ENCODE measurements around the gene STX17. TPM values are rescaled to one million over a fixed set of nuclear protein-coding genes. Genes with fewer than 3 reads are reported as not detected.

The STX17 gene
- total and polyA plus RNA-seq, 2 donors, result 7.5 to 21.0 TPM

DNA sequence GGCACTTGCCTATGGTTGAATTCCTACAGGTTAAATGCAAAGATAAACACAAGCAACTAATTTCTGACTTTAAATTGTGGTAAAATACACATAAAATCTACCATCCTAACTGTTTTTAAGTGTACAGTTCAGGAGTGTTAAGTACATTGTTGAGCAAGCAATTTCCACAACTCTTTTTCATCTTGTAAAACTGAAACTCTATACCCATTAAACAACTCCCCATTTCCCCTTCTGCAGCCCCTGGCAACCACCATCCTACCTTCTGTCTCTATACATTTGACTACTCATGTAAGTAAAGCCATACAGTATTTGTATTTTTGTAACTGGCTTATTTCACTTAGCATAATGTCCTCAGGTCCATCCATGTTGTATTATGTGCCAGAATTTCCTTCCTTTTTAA is 38.5 kb upstream of the STX17 start:
- H3K27ac ChIP-seq (ENCODE audit: low read depth in 1 of 2, low read length in 1 of 2), result no peak overlapping the region
- H3K9me3 ChIP-seq (ENCODE audit: control insufficient read depth in 2 of 2, insufficient read depth in 1 of 2, low read length in 1 of 2), result no peaks in the 10 kb centered on the region
- H3K4me3 ChIP-seq (ENCODE audit: low read length in 2 of 2), result no peak overlapping the region
- DNase-seq (ENCODE audit: low read depth in 6 of 9, low spot score in 9 of 9), result no peak
- no peaks in the 10 kb centered on the region for H3K36me3 ChIP-seq (ENCODE audit: control insufficient read depth in 2 of 2, insufficient read depth in 2 of 2, low read length in 1 of 2)
- no peaks in the 10 kb centered on the region for H3K4me1 ChIP-seq (ENCODE audit: control insufficient read depth in 2 of 2, insufficient read depth in 2 of 2, low read length in 2 of 2)
- H3K27me3 ChIP-seq (ENCODE audit: control insufficient read depth in 2 of 2, insufficient read depth in 1 of 2, low read length in 1 of 2), result no peaks in the 10 kb centered on the region

DNA sequence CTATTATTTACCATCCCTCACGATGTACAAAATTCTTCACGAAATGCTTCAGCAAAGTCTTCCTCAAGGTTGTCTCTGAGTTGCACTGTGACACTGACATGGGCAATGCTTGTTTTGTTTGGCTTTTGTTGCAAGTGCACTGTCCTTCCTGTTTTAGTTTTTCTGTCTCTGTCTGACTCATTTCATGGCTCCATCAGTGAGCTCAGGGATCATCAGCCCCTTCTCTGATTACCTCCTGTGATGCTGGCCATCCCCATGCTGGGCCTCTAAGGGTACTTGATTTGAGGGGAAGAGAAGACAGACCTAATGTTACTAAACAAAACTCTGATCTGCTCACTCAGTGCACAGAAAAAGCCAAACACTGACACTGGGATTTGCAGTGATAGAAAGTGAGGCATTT is 37.6 kb upstream of the STX17 start:
- Histone ChIP-seq H3K9me3 (ENCODE audit: control insufficient read depth in 2 of 2, insufficient read depth in 1 of 2, low read length in 1 of 2) (no peaks in the 10 kb centered on the region), H3K4me3 (ENCODE audit: low read length in 2 of 2) (no peak overlapping the region), H3K4me1 (ENCODE audit: control insufficient read depth in 2 of 2, insufficient read depth in 2 of 2, low read length in 2 of 2) (no peaks in the 10 kb centered on the region), H3K36me3 (ENCODE audit: control insufficient read depth in 2 of 2, insufficient read depth in 2 of 2, low read length in 1 of 2) (no peaks in the 10 kb centered on the region), H3K27ac (ENCODE audit: low read depth in 1 of 2, low read length in 1 of 2) (no peak overlapping the region), H3K27me3 (ENCODE audit: control insufficient read depth in 2 of 2, insufficient read depth in 1 of 2, low read length in 1 of 2) (no peaks in the 10 kb centered on the region)
- DNase-seq (ENCODE audit: low read depth in 6 of 9, low spot score in 9 of 9), result no peak
- WGBS, result 94% methylated on average over 2 of the region's 2 CpGs

DNA sequence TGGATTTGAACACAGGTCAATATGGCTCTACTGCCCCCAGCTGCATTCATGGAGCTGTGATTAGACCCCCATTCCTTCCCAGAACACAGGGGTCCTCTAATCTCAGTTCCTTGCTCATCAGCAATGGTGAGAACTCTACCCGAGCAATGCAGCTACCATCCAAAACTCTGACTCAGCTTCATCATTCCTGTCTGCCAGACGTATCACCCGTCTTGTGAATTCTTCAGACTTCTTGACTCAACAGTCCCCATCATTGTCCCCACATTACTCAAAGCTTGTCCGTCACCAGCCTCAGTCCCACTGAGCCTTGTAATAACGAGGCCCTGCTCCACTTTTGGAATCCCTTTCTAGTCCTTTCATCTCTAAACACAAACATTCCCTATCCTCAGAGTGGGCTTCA is 36.3 kb upstream of the STX17 start:
- DNase-seq (ENCODE audit: low read depth in 6 of 9, low spot score in 9 of 9), result no peak
- no peaks in the 10 kb centered on the region for H3K27me3 ChIP-seq (ENCODE audit: control insufficient read depth in 2 of 2, insufficient read depth in 1 of 2, low read length in 1 of 2)
- H3K9me3 ChIP-seq (ENCODE audit: control insufficient read depth in 2 of 2, insufficient read depth in 1 of 2, low read length in 1 of 2), result no peaks in the 10 kb centered on the region
- H3K27ac ChIP-seq (ENCODE audit: low read depth in 1 of 2, low read length in 1 of 2), result no peak overlapping the region
- H3K36me3 ChIP-seq (ENCODE audit: control insufficient read depth in 2 of 2, insufficient read depth in 2 of 2, low read length in 1 of 2), result no peaks in the 10 kb centered on the region
- WGBS, result 97% methylated on average over 5 of the region's 5 CpGs
- no peaks in the 10 kb centered on the region for H3K4me1 ChIP-seq (ENCODE audit: control insufficient read depth in 2 of 2, insufficient read depth in 2 of 2, low read length in 2 of 2)
- no peak overlapping the region for H3K4me3 ChIP-seq (ENCODE audit: low read length in 2 of 2)

DNA sequence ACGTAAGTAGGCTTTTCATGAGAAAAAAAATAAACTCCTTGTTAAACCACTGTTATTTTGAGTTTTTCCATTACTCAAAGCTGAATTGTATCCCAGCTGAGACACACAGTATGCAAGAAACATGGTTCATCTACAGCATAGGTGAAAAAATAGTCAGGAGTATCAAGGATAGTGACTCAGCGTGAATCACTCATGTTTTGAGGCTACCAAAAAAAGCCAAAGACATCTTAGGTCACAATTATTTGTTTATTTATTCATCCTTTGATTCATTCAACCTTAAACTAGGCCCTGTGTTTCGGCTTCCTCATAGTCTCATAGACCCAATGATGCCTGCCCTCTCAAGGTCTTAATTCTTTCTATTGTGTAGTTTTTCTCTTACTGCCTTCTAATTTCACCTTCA is 32.9 kb upstream of the STX17 start:
- Histone ChIP-seq H3K4me3 (ENCODE audit: low read length in 2 of 2) (no peak overlapping the region), H3K27ac (ENCODE audit: low read depth in 1 of 2, low read length in 1 of 2) (no peak overlapping the region)
- 96% methylated on average over 3 of the region's 3 CpGs for WGBS

DNA sequence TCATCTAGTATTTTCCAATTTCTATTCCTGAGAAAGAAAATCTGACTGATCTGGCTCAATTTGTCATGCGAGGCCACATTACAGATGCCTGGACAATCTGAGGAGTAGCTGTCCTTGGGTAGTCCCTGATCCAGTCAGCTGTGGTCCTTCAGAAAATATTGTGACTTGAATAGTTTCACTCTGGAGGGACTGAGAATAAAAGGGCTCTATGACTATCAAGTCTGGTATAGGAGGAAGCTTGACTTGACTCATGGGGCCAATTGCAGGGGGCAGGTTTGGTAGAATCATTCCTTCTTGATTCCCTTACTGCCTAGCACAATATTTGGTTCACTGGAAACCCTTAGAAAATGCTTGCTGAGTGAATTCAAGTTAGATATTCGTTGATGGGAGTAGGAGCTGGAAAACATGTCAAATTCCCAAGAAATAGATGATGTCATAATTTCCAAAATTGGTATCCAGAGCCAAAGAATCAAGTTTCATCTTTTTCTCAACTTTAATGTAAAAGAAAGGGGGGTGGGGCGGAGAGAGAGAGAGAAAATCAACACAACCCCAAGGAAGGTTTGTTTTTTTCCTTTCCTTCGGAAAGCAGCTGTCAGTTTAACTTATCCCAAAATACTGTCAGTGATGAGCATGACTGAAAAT is 32.4 kb upstream of the STX17 start:
- 93% methylated on average over 4 of the region's 4 CpGs for WGBS
- Histone ChIP-seq H3K27me3 (ENCODE audit: control insufficient read depth in 2 of 2, insufficient read depth in 1 of 2, low read length in 1 of 2) (no peaks in the 10 kb centered on the region), H3K4me1 (ENCODE audit: control insufficient read depth in 2 of 2, insufficient read depth in 2 of 2, low read length in 2 of 2) (no peaks in the 10 kb centered on the region), H3K9me3 (ENCODE audit: control insufficient read depth in 2 of 2, insufficient read depth in 1 of 2, low read length in 1 of 2) (no peaks in the 10 kb centered on the region), H3K4me3 (ENCODE audit: low read length in 2 of 2) (no peak overlapping the region), H3K27ac (ENCODE audit: low read depth in 1 of 2, low read length in 1 of 2) (no peak overlapping the region), H3K36me3 (ENCODE audit: control insufficient read depth in 2 of 2, insufficient read depth in 2 of 2, low read length in 1 of 2) (no peaks in the 10 kb centered on the region)
- no peak for DNase-seq (ENCODE audit: low read depth in 6 of 9, low spot score in 9 of 9)

More for the DNA sequence above, 32.9 kb upstream of the STX17 start:
- H3K36me3 ChIP-seq (ENCODE audit: control insufficient read depth in 2 of 2, insufficient read depth in 2 of 2, low read length in 1 of 2), result no peaks in the 10 kb centered on the region
- no peaks in the 10 kb centered on the region for H3K27me3 ChIP-seq (ENCODE audit: control insufficient read depth in 2 of 2, insufficient read depth in 1 of 2, low read length in 1 of 2)
- H3K9me3 ChIP-seq (ENCODE audit: control insufficient read depth in 2 of 2, insufficient read depth in 1 of 2, low read length in 1 of 2), result no peaks in the 10 kb centered on the region
- no peaks in the 10 kb centered on the region for H3K4me1 ChIP-seq (ENCODE audit: control insufficient read depth in 2 of 2, insufficient read depth in 2 of 2, low read length in 2 of 2)
- no peak for DNase-seq (ENCODE audit: low read depth in 6 of 9, low spot score in 9 of 9)

DNA sequence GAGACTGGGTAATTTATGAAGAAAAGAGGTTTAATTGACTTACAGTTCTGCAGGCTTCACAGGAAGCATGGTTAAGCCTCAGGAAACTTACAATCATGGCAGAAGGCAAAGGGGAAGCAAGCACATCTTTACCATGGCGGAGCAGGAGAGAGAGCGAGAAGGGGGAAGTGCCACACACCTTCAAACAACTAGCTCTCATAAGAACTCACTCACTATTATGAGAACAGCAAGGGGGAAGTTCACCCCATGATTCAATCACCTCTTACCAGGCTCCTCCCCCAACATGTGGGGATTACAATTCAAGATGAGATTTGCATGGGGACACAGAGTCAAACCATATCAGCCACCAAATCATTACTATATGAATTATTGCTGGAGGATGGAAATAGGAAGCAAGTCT is 30.3 kb upstream of the STX17 start:
- H3K4me1 ChIP-seq (ENCODE audit: control insufficient read depth in 2 of 2, insufficient read depth in 2 of 2, low read length in 2 of 2), result no peaks in the 10 kb centered on the region
- no peaks in the 10 kb centered on the region for H3K27me3 ChIP-seq (ENCODE audit: control insufficient read depth in 2 of 2, insufficient read depth in 1 of 2, low read length in 1 of 2)
- no peak for DNase-seq (ENCODE audit: low read depth in 6 of 9, low spot score in 9 of 9)
- no peaks in the 10 kb centered on the region for H3K9me3 ChIP-seq (ENCODE audit: control insufficient read depth in 2 of 2, insufficient read depth in 1 of 2, low read length in 1 of 2)
- no peak overlapping the region for H3K27ac ChIP-seq (ENCODE audit: low read depth in 1 of 2, low read length in 1 of 2)
- H3K36me3 ChIP-seq (ENCODE audit: control insufficient read depth in 2 of 2, insufficient read depth in 2 of 2, low read length in 1 of 2), result no peaks in the 10 kb centered on the region
- WGBS, result 92% methylated on average over 2 of the region's 2 CpGs
- H3K4me3 ChIP-seq (ENCODE audit: low read length in 2 of 2), result no peak overlapping the region

DNA sequence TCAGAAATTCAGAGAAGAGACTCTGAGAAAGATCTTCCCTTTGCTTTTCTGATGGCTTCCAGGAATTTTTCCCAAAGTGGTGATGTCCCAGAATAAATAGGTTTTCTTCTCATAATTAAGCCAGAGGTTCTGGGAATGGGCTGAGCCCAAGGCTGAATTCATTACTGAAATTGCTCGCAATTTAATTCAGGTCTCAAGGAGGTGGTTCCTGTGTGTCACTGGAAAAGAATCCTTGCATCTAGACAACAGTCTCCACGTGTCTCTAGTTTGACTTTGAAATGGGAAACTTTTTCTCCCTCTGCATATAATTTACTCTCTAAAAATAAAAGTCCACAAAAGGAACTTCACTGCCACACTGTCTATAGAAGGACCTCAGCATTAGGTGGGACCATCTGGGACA is 27.8 kb upstream of the STX17 start:
- DNase-seq (ENCODE audit: low read depth in 6 of 9, low spot score in 9 of 9), result no peak
- Histone ChIP-seq H3K4me1 (ENCODE audit: control insufficient read depth in 2 of 2, insufficient read depth in 2 of 2, low read length in 2 of 2) (no peaks in the 10 kb centered on the region), H3K27ac (ENCODE audit: low read depth in 1 of 2, low read length in 1 of 2) (no peak overlapping the region)

DNA sequence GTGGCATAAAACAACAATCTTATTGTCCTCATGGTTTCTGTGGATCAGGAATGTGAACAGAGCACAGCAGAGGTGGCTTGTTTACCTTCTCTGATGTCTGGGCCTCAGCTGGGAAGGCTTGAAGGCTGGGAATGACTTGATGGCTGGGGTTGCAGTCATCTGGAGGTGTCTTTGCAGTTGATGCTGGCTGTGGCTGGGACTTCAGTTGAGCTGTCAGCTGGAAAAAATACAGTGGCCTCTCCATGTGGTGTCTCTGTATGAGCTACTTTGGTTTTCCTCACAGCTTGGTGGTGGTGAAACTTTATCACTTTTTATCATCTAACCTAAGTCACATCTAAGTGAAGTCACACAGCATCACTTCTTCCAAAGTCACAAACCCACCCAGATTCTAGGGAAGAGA is 24.7 kb upstream of the STX17 start:
- Histone ChIP-seq H3K4me3 (ENCODE audit: low read length in 2 of 2) (no peak overlapping the region), H3K4me1 (ENCODE audit: control insufficient read depth in 2 of 2, insufficient read depth in 2 of 2, low read length in 2 of 2) (no peaks in the 10 kb centered on the region), H3K27ac (ENCODE audit: low read depth in 1 of 2, low read length in 1 of 2) (no peak overlapping the region), H3K27me3 (ENCODE audit: control insufficient read depth in 2 of 2, insufficient read depth in 1 of 2, low read length in 1 of 2) (no peaks in the 10 kb centered on the region), H3K36me3 (ENCODE audit: control insufficient read depth in 2 of 2, insufficient read depth in 2 of 2, low read length in 1 of 2) (no peaks in the 10 kb centered on the region), H3K9me3 (ENCODE audit: control insufficient read depth in 2 of 2, insufficient read depth in 1 of 2, low read length in 1 of 2) (no peaks in the 10 kb centered on the region)
- DNase-seq (ENCODE audit: low read depth in 6 of 9, low spot score in 9 of 9), result no peak

More for the DNA sequence above, 27.8 kb upstream of the STX17 start:
- Histone ChIP-seq H3K27me3 (ENCODE audit: control insufficient read depth in 2 of 2, insufficient read depth in 1 of 2, low read length in 1 of 2) (no peaks in the 10 kb centered on the region), H3K4me3 (ENCODE audit: low read length in 2 of 2) (no peak overlapping the region), H3K36me3 (ENCODE audit: control insufficient read depth in 2 of 2, insufficient read depth in 2 of 2, low read length in 1 of 2) (no peaks in the 10 kb centered on the region), H3K9me3 (ENCODE audit: control insufficient read depth in 2 of 2, insufficient read depth in 1 of 2, low read length in 1 of 2) (no peaks in the 10 kb centered on the region)
- WGBS, result 89% methylated on average over 2 of the region's 2 CpGs

DNA sequence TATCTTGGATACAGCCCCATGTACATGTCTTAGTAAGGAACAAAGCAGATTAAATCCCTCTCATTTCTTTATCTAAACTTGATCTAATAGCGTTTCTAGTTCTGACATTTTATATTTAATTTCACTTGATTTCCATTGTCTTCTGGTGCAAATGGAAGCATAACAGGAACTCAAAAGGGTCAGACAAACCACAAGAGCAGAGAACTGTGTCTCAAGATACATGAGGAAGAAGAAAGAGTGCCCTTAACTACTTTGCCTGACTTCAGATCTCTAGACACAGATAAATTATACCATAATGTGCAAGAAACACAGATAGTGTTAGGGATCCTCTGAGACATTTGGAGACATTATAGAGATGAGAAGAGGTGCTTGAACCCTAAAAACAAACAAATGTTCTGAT is 20.7 kb upstream of the STX17 start:
- Histone ChIP-seq H3K27ac (ENCODE audit: low read depth in 1 of 2, low read length in 1 of 2) (no peak overlapping the region), H3K27me3 (ENCODE audit: control insufficient read depth in 2 of 2, insufficient read depth in 1 of 2, low read length in 1 of 2) (no peaks in the 10 kb centered on the region)
- 16% methylated on average over 1 of the region's 1 CpG for WGBS

DNA sequence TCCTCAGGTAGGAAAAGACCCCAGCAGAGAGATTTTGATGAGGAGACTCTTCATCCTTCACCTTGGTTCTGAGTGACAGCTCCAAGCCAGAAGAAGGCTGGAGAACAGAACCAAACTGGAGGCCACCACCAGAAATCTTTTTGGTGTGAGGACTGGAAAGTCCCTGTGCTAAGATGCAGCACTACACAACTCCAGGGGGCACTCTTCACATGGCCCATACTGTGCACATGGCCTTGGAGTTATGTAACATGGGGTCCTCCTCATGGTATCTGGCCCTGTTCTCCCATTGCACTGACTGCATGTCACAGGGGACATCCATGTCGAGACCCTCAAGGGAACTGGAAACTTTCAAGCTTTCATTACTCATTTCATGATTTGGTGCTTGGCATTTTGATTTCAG is 17.3 kb upstream of the STX17 start:
- 93% methylated on average over 1 of the region's 1 CpG for WGBS
- H3K9me3 ChIP-seq (ENCODE audit: control insufficient read depth in 2 of 2, insufficient read depth in 1 of 2, low read length in 1 of 2), result no peaks in the 10 kb centered on the region
- no peaks in the 10 kb centered on the region for H3K36me3 ChIP-seq (ENCODE audit: control insufficient read depth in 2 of 2, insufficient read depth in 2 of 2, low read length in 1 of 2)
- H3K4me1 ChIP-seq (ENCODE audit: control insufficient read depth in 2 of 2, insufficient read depth in 2 of 2, low read length in 2 of 2), result no peaks in the 10 kb centered on the region
- H3K27me3 ChIP-seq (ENCODE audit: control insufficient read depth in 2 of 2, insufficient read depth in 1 of 2, low read length in 1 of 2), result no peaks in the 10 kb centered on the region
- no peak overlapping the region for H3K27ac ChIP-seq (ENCODE audit: low read depth in 1 of 2, low read length in 1 of 2)
- no peak for DNase-seq (ENCODE audit: low read depth in 6 of 9, low spot score in 9 of 9)
- no peak overlapping the region for H3K4me3 ChIP-seq (ENCODE audit: low read length in 2 of 2)

More for the DNA sequence above, 20.7 kb upstream of the STX17 start:
- Histone ChIP-seq H3K9me3 (ENCODE audit: control insufficient read depth in 2 of 2, insufficient read depth in 1 of 2, low read length in 1 of 2) (no peaks in the 10 kb centered on the region), H3K4me1 (ENCODE audit: control insufficient read depth in 2 of 2, insufficient read depth in 2 of 2, low read length in 2 of 2) (no peaks in the 10 kb centered on the region), H3K36me3 (ENCODE audit: control insufficient read depth in 2 of 2, insufficient read depth in 2 of 2, low read length in 1 of 2) (no peaks in the 10 kb centered on the region), H3K4me3 (ENCODE audit: low read length in 2 of 2) (no peak overlapping the region)
- no peak for DNase-seq (ENCODE audit: low read depth in 6 of 9, low spot score in 9 of 9)
